ENCODE data around the gene TEF.

DNA sequence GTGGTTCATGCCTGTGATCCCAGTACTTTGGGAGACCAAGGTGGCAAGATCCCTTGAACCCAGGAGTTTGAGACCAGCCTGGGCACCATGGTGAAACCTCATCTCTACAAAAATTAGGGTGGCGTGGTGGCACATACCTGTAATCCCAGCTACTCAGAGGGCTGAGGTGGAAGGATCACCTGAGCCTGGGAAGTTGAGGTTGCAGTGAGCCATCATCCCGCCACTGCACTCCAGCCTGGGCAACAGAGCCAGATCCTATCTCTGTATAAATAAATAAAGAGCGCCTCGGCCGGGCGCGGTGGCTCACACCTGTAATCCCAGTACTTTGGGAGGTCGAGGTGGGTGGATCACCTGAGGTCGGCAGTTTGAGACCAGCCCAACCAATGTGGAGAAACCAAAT is 37.0 kb downstream of the TEF start:
- TF ChIP-seq, protein P1, sequence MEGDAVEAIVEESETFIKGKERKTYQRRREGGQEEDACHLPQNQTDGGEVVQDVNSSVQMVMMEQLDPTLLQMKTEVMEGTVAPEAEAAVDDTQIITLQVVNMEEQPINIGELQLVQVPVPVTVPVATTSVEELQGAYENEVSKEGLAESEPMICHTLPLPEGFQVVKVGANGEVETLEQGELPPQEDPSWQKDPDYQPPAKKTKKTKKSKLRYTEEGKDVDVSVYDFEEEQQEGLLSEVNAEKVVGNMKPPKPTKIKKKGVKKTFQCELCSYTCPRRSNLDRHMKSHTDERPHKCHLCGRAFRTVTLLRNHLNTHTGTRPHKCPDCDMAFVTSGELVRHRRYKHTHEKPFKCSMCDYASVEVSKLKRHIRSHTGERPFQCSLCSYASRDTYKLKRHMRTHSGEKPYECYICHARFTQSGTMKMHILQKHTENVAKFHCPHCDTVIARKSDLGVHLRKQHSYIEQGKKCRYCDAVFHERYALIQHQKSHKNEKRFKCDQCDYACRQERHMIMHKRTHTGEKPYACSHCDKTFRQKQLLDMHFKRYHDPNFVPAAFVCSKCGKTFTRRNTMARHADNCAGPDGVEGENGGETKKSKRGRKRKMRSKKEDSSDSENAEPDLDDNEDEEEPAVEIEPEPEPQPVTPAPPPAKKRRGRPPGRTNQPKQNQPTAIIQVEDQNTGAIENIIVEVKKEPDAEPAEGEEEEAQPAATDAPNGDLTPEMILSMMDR (IDR thresholded peaks at IDR 0.05; ENCODE audit: low read depth, low read length): no peak
- no peak for TF ChIP-seq EZH2phosphoT487 (IDR thresholded peaks at IDR 0.05; ENCODE audit: low read depth)

All from OCI-LY3 (cell line).